Measurements from ENCODE around the gene SOCS3.

GRCh38 chr17:78359321-78359996 lies 418 bp downstream of the SOCS3 start:
- TF ChIP-seq TAF1 (IDR thresholded peaks at IDR 0.05; ENCODE audit: low read depth, low read length) (no peak), POLR2A (IDR thresholded peaks at IDR 0.05; ENCODE audit: low read depth, low read length) (no peak), SPI1 (IDR thresholded peaks at IDR 0.05; ENCODE audit: low read depth, low read length) (no peak)

All from GM12891 (cell line).